RWPE1 (cell line): ENCODE measurements around the gene ABCC11.
A peak's percentile ranks its signal among the peaks of the same experiment; 100 is the strongest.

Source experiments
- CTCF ChIA-PET: fragments of 350-600 bp; sonication (Branson Sonifier 250); formaldehyde crosslinking; extraction: SDS; loops from one replicate; lab custom pipeline; 2021; lab: Yijun Ruan, JAX
- POLR2A ChIA-PET: fragments of 400-600 bp; formaldehyde crosslinking; extraction: SDS; loops from one replicate; lab custom pipeline; 2020; ENCODE audit warnings: antibody characterized with exemption; ENCODE audit not compliant: low non-redundant PET; lab: Yijun Ruan, JAX
- DNase-seq: peaks from one replicate; pipeline ENCODE4 v3.0.0; 2012; ENCODE audit warnings: low spot score
- H3K27ac ChIP-seq: fragments of 450-650 bp; 2 replicates; pipeline ENCODE4 v1.5.1; 2017
- TF ChIP-seq, protein P1 (sequence below): fragments of 450-650 bp; conservative IDR thresholded peaks from 2 replicates; pipeline ENCODE4 v1.5.1; 2017; ENCODE audit warnings: low read depth, mild to moderate bottlenecking

ABCC11 gene

DNA sequence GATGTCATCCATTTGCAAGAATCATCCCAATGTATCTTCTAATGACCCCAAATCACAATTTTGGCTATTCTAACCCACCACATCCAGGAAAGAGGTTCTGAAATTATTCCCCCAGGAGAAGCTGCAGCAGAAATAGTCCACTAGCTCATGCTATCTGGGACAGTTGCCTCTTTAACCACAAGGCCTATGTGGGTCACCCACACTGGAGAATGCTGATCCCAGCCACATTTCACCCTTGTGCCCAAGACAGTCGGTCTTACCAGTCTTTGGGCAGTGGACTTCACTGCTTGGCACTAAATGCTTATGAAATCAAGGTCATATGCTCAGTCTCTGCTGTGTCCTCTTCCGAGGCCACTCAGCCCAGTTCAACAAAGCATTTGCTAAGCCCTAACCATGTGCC lies 118.6 kb downstream of the ABCC11 start:
- H3K27ac ChIP-seq, result no peak overlapping the region
- no peak for DNase-seq
- TF ChIP-seq, protein P1, sequence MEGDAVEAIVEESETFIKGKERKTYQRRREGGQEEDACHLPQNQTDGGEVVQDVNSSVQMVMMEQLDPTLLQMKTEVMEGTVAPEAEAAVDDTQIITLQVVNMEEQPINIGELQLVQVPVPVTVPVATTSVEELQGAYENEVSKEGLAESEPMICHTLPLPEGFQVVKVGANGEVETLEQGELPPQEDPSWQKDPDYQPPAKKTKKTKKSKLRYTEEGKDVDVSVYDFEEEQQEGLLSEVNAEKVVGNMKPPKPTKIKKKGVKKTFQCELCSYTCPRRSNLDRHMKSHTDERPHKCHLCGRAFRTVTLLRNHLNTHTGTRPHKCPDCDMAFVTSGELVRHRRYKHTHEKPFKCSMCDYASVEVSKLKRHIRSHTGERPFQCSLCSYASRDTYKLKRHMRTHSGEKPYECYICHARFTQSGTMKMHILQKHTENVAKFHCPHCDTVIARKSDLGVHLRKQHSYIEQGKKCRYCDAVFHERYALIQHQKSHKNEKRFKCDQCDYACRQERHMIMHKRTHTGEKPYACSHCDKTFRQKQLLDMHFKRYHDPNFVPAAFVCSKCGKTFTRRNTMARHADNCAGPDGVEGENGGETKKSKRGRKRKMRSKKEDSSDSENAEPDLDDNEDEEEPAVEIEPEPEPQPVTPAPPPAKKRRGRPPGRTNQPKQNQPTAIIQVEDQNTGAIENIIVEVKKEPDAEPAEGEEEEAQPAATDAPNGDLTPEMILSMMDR, result no peak
- ChIA-PET POLR2A (no interaction called here), CTCF (no interaction called here)

DNA sequence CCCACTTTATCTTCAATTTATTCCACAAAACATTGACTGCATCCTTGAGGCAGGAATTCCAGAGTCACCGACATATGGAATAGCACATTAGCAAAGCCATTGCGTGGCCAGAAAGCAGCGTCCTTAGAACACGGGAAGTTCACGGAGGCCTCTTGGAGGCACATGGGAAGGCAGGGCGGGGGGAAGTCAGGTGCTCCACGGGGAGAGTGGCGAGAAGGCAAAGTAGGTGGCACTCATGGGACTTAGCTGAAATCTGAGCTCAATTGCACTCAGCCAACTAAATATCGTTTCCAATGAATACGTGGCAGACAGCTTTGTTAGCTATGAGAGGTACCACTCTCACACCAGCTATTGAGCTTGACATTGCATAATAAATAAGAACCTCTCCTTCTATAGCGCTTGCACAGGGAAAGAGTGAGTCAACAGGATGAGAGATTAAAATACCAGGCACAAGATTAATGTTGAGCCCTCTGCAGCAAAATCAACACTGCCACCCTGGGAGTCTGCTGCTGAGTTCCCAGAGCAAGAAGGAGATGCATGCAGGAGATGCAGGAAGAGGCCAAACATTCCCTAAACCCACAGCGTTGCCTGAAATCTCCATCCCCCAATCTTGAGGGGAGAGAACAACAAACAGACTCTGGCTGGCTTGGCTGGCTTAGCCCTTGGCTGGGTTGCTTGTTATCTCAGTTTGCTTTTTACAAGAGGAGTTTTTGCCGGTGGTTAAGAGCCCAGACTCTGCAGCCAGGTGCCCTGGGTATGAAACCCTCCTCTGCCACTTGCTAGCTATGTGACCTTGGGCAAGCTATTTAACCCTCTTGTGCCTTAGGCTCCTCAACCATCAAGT lies 120.3 kb downstream of the ABCC11 start:
- CTCF ChIA-PET, result interaction anchor here (0.9 kb wide), 1 partner anchor 986 kb away, joined by 4 read pairs; no protein-coding TSS in a partner anchor
- POLR2A ChIA-PET, result no interaction called here
- TF ChIP-seq, protein P1, result no peak
- peak; percentile 64 for DNase-seq
- peak overlapping the region; percentile 52 for H3K27ac ChIP-seq

DNA sequence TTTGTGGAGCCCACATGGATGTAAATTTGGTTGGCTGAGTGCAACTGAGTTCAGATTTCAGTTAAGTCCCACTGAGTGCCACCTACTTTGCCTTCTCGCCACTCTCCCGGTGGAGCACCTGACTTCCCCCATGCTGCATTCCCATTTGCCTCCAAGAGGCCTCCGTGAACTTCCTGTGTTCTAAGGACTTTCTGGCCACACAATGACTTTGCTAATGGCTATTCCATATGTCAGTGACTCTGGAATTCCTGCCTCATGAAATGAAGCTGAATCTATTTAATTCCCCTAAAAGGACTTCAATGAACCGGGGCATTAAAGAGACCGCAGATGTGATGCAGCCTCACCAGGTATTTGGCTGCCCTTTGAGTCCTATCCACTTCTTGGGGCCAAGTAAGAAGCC lies 121.5 kb downstream of the ABCC11 start:
- TF ChIP-seq, protein P1, result no peak
- POLR2A ChIA-PET, result no interaction called here
- CTCF ChIA-PET, result interaction anchor here (0.6 to 0.9 kb wide), 2 partner anchors 985 to 1023 kb away, joined by 3 to 4 read pairs; no protein-coding TSS in a partner anchor
- no peak for DNase-seq
- no peak overlapping the region for H3K27ac ChIP-seq

DNA sequence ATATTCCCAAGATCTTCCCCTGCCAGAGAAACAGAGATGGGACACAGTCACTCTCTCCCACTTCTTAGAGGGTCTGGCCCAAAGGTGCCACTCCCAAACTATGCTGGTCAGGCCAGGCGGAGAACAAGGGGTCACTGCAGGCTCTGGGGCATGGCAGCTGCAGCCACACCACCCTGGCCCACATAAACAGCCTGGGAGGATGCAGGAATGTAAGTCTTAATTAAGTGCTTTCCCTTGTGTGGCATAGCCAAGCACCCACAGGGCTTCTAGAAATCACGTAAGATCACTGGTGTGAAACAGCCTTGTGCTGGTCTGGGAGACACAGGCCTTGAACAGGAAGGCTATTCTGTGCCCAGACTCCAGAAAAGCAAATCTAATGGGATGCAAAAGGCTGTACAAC lies 123.1 kb downstream of the ABCC11 start:
- POLR2A ChIA-PET, result no interaction called here
- DNase-seq, result no peak
- H3K27ac ChIP-seq, result no peak overlapping the region
- CTCF ChIA-PET, result interaction anchor here (0.6 kb wide), 1 partner anchor 240 kb away, joined by 3 read pairs; no protein-coding TSS in a partner anchor
- TF ChIP-seq, protein P1, result no peak

DNA sequence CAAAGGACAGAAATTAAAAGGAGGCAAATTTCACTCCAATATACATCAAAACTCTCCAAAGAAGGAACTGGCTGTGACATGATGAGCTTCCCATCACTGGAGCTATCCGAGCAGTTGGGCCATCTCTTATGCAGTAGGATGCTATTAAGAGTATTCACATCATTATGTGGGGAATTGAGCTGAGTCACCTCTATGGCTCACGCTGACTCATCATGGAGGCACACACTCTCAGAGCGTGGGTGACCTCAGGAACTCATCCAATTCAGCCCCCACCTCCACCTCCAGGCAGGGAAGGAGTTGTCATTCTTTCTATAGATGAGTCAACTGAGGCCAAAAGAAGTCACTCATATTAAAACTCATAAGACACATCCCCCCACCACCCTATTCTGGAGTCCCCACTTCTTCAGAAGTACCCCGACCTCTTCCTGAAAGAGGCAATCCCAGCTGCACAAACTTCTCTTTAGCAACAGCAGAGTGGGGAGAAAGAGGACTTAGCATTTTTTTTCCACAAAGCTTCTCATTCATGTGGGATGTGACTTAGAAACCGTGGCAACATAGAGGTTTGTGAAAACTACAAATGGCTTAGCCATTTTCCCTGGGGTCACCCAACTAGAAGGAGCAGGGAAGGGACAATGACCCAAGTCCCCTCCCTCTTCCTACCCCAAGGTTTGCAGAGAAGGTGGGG lies 124.1 kb downstream of the ABCC11 start:
- DNase-seq, result peak; percentile 97
- ChIA-PET POLR2A (interaction anchor here (0.6 kb wide), 1 partner anchor 676 kb away, joined by 3 read pairs; no protein-coding TSS in a partner anchor), CTCF (interaction anchor here (0.6 kb wide), 1 partner anchor 239 kb away, joined by 3 read pairs; no protein-coding TSS in a partner anchor)
- TF ChIP-seq, protein P1, result no peak
- peak overlapping the region; percentile 33; the same call in 1 of the 2 replicates for H3K27ac ChIP-seq

DNA sequence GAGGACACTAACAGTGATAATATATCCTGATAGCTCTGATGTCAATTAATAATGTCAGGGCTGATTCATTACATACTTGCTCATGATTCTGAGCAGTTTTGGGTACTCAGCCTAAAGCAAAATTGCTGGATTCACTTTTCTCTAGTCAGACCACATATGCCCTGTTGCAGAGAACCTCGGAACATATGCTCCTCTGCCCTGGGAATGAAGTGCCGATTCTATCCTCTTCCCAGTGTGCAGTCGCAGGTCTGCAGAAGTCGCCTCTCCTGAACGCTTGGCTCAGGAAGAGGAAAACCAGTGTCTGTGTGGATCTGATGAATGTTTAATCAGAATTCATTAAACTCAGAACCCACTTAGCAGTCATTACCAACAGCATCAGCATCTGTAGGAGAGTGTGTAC lies 126.1 kb downstream of the ABCC11 start:
- no peak overlapping the region for H3K27ac ChIP-seq
- TF ChIP-seq, protein P1, result no peak
- DNase-seq, result no peak
- ChIA-PET POLR2A (no interaction called here), CTCF (no interaction called here)
